ENCODE data around the gene SEZ6L.

GRCh38 chr22:26342745-26343410, 173.6 kb downstream of the SEZ6L start:
- TF ChIP-seq CTCF (IDR thresholded peaks at IDR 0.05) (no peak), POLR2A (IDR thresholded peaks at IDR 0.05) (no peak)
